T-cell (primary cell): ENCODE measurements around the gene FAM193A. TPM values are rescaled to one million over a fixed set of nuclear protein-coding genes. Genes with fewer than 3 reads are reported as not detected.
A peak's percentile ranks its signal among the peaks of the same experiment; 100 is the strongest.

Source experiments
- ATAC-seq, 4 experiments: fragments of 200-7000 bp in 3 of 4; fragments of 150-1000 bp in 1 of 4; cut with Tn5 transposase; replicated peaks in 1 of 4; 1 replicate in 3 of 4; 2 replicates in 1 of 4; pipeline ENCODE4 v1.10.0; 2021; ENCODE audit warnings: moderate library complexity in 3 of 4, mild to moderate bottlenecking in 2 of 4, moderate number of reproducible peaks in 1 of 4
- CTCF ChIA-PET, 2 donors: fragments of 300-600 bp; sonication (Branson Sonifier 250); formaldehyde crosslinking; loops; one replicate each; lab custom pipeline; 2022; ENCODE audit warnings: antibody characterized with exemption in 2 of 2; lab: Charles Lee
- POLR2A ChIA-PET, 2 donors: fragments of 300-600 bp; sonication (Branson Sonifier 250); formaldehyde crosslinking; loops; one replicate each; lab custom pipeline; 2022; ENCODE audit warnings: antibody characterized with exemption in 2 of 2; lab: Charles Lee
- DNase-seq, 35 experiments: peaks; one replicate each; pipeline versions ENCODE4 v3.0.0 to v3.0.0-alpha.2; 2013 to 2023
- H3K27ac ChIP-seq: one replicate; pipeline ENCODE4 v1.5.1; 2013; ENCODE audit warnings: low read length
- H3K27me3 ChIP-seq, 2 experiments: replicated peaks in 1 of 2; 1 replicate in 1 of 2; 2 replicates in 1 of 2; pipeline versions ENCODE4 v1.6.1 to v1.7.0; 2013; ENCODE audit warnings: low read length in 1 of 2, mixed read lengths in 1 of 2; ENCODE audit not compliant: control insufficient read depth in 2 of 2, insufficient read depth in 2 of 2; ENCODE audit errors: extremely low read depth in 1 of 2
- H3K36me3 ChIP-seq, 2 donors: 1 replicate in 1 of 2; 2 replicates in 1 of 2; pipeline versions ENCODE4 v1.6.1 to v1.7.0; 2013; ENCODE audit warnings: low read length in 1 of 2; ENCODE audit not compliant: control insufficient read depth in 2 of 2, insufficient read depth in 1 of 2; ENCODE audit errors: extremely low read depth in 1 of 2
- H3K4me1 ChIP-seq, 2 experiments: 1 replicate in 1 of 2; 2 replicates in 1 of 2; pipeline versions ENCODE4 v1.6.1 to v1.7.0; 2013; ENCODE audit warnings: low read length in 2 of 2, mixed read lengths in 1 of 2; ENCODE audit not compliant: insufficient read depth in 2 of 2, control insufficient read depth in 1 of 2; ENCODE audit errors: extremely low read depth in 1 of 2
- H3K4me3 ChIP-seq, 2 donors: 1 replicate in 1 of 2; 2 replicates in 1 of 2; pipeline versions ENCODE4 v1.5.1 to v1.7.0; 2013; ENCODE audit warnings: mild to moderate bottlenecking in 2 of 2, low read length in 1 of 2, moderate library complexity in 1 of 2; ENCODE audit not compliant: control insufficient read depth in 1 of 2; ENCODE audit errors: extremely low read depth in 1 of 2
- H3K9me3 ChIP-seq: 2 replicates; pipeline ENCODE4 v1.7.0; 2013
- H3K27ac Mint-ChIP-seq, 2 donors: one replicate each; pipeline ENCODE4 v1.8.0; 2020 to 2021; ENCODE audit warnings: mild to moderate bottlenecking in 2 of 2, mixed read lengths in 2 of 2
- H3K27me3 Mint-ChIP-seq, 2 donors: one replicate each; pipeline ENCODE4 v1.8.0; 2021 to 2022; ENCODE audit warnings: mixed read lengths in 2 of 2
- H3K36me3 Mint-ChIP-seq: one replicate; pipeline ENCODE4 v1.8.0; 2021; ENCODE audit warnings: mixed read lengths
- H3K4me1 Mint-ChIP-seq, 3 donors: one replicate each; pipeline ENCODE4 v1.8.0; 2020 to 2022; ENCODE audit warnings: mixed read lengths in 3 of 3, mild to moderate bottlenecking in 1 of 3
- H3K4me3 Mint-ChIP-seq, 3 donors: one replicate each; pipeline ENCODE4 v1.8.0; 2020 to 2022; ENCODE audit warnings: mild to moderate bottlenecking in 3 of 3, mixed read lengths in 3 of 3, moderate library complexity in 3 of 3
- H3K9me3 Mint-ChIP-seq, 3 donors: one replicate each; pipeline ENCODE4 v1.8.0; 2020 to 2022; ENCODE audit warnings: mixed read lengths in 3 of 3
- WGBS: methylation state at CpG from one replicate; pipeline ENCODE4 v1.1.5; 2013; ENCODE audit warnings: missing lambda C conversion rate; ENCODE audit not compliant: insufficient coverage; 5-methylcytosine and 5-hydroxymethylcytosine counted together
- total RNA-seq, 35 experiments: library from RNA in 6 of 35; stranded (reverse) in 6 of 35; fragments of 120-200 nt in 1 of 35; gene quantifications; one replicate each; pipeline versions ENCODE4 v1.2.1 to v1.2.4 and lab custom pipeline; 2013 to 2026

The FAM193A gene
- total RNA-seq, 5 donors from 2014 or later (not counting 1 experiment from before 2014, with no cell fraction given): 41.6 to 46.8 (median 45.2) TPM

DNA sequence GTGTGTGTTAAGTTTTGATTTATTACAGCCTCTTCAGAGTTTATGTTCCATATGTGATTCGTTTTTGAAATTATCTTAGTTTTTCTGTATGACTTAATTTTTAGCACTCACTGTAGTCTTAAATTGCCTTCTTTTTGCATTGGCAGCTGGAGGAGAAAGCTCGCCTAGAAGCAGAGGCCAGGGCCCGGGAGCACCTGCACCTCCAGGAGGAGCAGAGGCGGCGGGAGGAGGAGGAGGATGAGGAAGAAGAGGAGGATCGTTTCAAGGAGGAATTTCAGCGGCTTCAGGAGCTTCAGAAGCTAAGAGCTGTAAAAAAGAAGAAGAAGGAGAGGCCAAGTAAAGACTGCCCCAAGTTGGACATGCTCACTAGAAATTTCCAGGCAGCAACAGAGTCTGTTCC is 163.1 kb downstream of the FAM193A start:
- Histone ChIP-seq H3K27me3 (no peaks in the 10 kb centered on the region), H3K4me1 (no peaks in the 10 kb centered on the region), H3K4me3 (no peak overlapping the region), H3K36me3 (peaks cover 16 to 90% of the 10 kb centered on the region in 2 donors), H3K27ac (no peak overlapping the region), H3K9me3 (no peaks in the 10 kb centered on the region)
- POLR2A ChIA-PET: no interaction called here
- peaks cover 0 to 3% (median 0%) of the 10 kb centered on the region in 3 donors for H3K4me1 Mint-ChIP-seq
- no peaks in the 10 kb centered on the region for H3K27me3 Mint-ChIP-seq
- ATAC-seq: no peak
- peaks cover 66% of the 10 kb centered on the region for H3K36me3 Mint-ChIP-seq
- no peaks in the 10 kb centered on the region for H3K9me3 Mint-ChIP-seq
- H3K27ac Mint-ChIP-seq: no peak overlapping the region
- no peak overlapping the region for H3K4me3 Mint-ChIP-seq
- 100% methylated on average over 2 of the region's 7 CpGs for WGBS
- CTCF ChIA-PET: interaction anchor here in 1 of 2 donors (0.6 kb wide), 1 partner anchor 29 kb away, joined by 5 read pairs; no protein-coding TSS in a partner anchor
- DNase-seq: no peak

DNA sequence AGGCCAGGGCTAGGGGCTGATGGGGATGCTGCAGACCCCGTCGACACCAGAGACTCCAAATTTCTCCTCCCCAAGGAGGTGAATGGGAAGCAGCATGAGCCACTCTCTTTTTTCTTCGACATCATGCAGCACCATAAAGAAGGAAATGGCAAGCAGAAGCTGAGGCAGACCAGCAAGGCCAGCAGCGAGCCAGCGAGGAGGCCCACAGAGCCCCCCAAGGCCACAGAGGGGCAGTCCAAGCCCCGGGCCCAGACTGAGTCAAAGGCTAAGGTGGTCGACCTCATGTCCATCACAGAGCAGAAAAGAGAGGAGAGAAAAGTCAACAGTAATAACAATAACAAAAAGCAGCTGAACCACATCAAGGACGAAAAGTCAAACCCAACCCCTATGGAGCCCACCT is 163.6 kb downstream of the FAM193A start:
- Histone ChIP-seq H3K27me3 (no peaks in the 10 kb centered on the region), H3K36me3 (peaks cover 16 to 86% of the 10 kb centered on the region in 2 donors), H3K4me3 (no peak overlapping the region), H3K4me1 (no peaks in the 10 kb centered on the region), H3K9me3 (no peaks in the 10 kb centered on the region), H3K27ac (no peak overlapping the region)
- Mint-ChIP-seq H3K27me3 (no peaks in the 10 kb centered on the region), H3K4me3 (no peak overlapping the region), H3K27ac (no peak overlapping the region), H3K4me1 (peaks cover 0 to 3% (median 0%) of the 10 kb centered on the region in 3 donors), H3K36me3 (peaks cover 62% of the 10 kb centered on the region), H3K9me3 (no peaks in the 10 kb centered on the region)
- 100% methylated on average over 4 of the region's 8 CpGs for WGBS
- DNase-seq (no peak), ATAC-seq (no peak)
- ChIA-PET POLR2A (no interaction called here), CTCF (no interaction called here)

DNA sequence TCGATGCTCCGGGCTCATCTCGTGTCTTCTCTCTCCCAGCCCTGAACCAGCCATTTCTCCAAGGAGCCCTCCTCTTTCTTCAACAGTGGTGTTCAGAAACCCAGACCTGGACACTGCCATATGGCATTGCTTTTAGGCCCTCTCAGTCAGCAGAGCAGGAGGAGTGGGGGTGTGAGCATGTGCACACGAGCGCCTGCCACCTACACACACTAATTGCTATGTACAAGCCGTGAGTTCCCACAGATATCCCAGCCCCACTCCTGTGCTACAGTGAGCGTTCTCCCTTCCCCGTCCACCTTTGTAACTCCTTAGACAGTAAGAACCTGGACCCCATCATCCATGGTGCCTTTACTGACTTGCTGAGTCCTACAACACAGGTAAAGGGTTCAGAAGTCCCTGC is 165.9 kb downstream of the FAM193A start:
- ChIA-PET POLR2A (no interaction called here), CTCF (no interaction called here)
- H3K9me3 ChIP-seq: no peaks in the 10 kb centered on the region
- no peaks in the 10 kb centered on the region for H3K27me3 ChIP-seq
- peak overlapping the region in 1 of 2 donors; percentile 65 for H3K27ac Mint-ChIP-seq
- peaks cover 54% of the 10 kb centered on the region for H3K36me3 Mint-ChIP-seq
- no peak overlapping the region for H3K4me3 ChIP-seq
- H3K4me1 Mint-ChIP-seq: no peaks in the 10 kb centered on the region
- ATAC-seq: no peak
- no peaks in the 10 kb centered on the region for H3K9me3 Mint-ChIP-seq
- no peaks in the 10 kb centered on the region for H3K4me1 ChIP-seq
- H3K27me3 Mint-ChIP-seq: no peaks in the 10 kb centered on the region
- H3K27ac ChIP-seq: no peak overlapping the region
- H3K4me3 Mint-ChIP-seq: no peak overlapping the region
- H3K36me3 ChIP-seq: peaks cover 13 to 72% of the 10 kb centered on the region in 2 donors
- no peak for DNase-seq
- 98% methylated on average over 5 of the region's 8 CpGs for WGBS

DNA sequence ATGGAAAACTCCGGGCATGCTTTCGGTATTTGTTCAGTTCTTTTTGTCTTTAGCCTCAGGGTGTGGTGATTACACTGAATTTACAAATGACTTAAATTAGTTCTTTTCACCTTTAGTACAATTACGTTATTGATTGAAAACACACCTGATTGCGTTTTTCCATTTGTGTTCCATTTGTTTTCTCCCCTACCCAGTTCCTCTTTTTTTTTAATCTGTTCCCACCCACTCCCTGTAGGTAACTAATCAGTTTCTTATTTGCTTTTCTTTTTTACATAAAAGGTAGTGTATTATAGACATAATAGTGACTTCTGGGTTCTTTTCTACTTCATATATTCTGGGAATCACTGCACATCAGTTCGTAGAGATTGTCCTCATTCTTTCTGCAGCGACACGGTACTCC is 166.3 kb downstream of the FAM193A start:
- CTCF ChIA-PET: no interaction called here
- Histone ChIP-seq H3K36me3 (peaks cover 9 to 68% of the 10 kb centered on the region in 2 donors), H3K4me3 (no peak overlapping the region), H3K4me1 (no peaks in the 10 kb centered on the region), H3K9me3 (no peaks in the 10 kb centered on the region), H3K27me3 (no peaks in the 10 kb centered on the region), H3K27ac (no peak overlapping the region)
- ATAC-seq (no peak), DNase-seq (no peak)
- no peaks in the 10 kb centered on the region for H3K27me3 Mint-ChIP-seq
- no peak overlapping the region for H3K27ac Mint-ChIP-seq
- H3K36me3 Mint-ChIP-seq: peaks cover 50% of the 10 kb centered on the region
- POLR2A ChIA-PET: no interaction called here
- no peaks in the 10 kb centered on the region for H3K4me1 Mint-ChIP-seq
- no peaks in the 10 kb centered on the region for H3K9me3 Mint-ChIP-seq
- 100% methylated on average over 1 of the region's 7 CpGs for WGBS
- no peak overlapping the region for H3K4me3 Mint-ChIP-seq

DNA sequence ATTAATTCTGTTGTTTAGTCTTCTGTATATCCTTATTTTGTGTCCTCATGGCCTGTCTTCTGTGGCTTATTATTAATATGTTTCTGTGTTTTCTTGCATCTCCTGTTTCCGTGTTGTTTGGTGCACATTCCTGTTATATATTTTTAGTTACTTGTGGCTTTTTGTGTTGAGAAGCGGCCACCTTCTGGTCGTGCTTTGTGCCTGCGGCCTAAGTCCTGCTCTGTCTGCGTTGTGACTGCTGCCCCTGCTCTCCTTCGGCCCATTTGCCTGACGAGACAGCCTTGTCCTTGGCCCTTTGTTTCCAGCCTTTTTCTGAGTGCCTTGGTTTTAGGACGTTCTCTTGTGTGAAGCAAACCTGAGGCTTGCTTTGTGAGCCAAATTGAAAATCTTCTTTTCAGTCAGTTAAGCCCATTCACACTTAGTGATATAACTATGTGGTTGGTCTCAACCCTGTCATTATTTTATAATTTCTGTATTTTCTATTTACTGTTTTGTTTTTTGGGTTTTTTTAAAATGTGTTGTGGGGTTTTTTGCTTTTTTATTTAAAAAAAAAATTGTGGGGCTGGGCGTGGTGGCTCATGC is 175.9 kb downstream of the FAM193A start:
- Mint-ChIP-seq H3K9me3 (no peaks in the 10 kb centered on the region), H3K4me3 (no peak overlapping the region), H3K36me3 (peaks cover 12% of the 10 kb centered on the region), H3K27ac (no peak overlapping the region), H3K27me3 (no peaks in the 10 kb centered on the region), H3K4me1 (peaks cover 25 to 26% (median 25%) of the 10 kb centered on the region in 3 donors)
- ChIA-PET CTCF (interaction anchor here in 1 of 2 donors (0.6 kb wide), 1 partner anchor 805 kb away, joined by 4 read pairs; no protein-coding TSS in a partner anchor), POLR2A (no interaction called here)
- no peaks in the 10 kb centered on the region for H3K27me3 ChIP-seq
- H3K9me3 ChIP-seq: no peaks in the 10 kb centered on the region
- H3K4me3 ChIP-seq: no peak overlapping the region
- H3K27ac ChIP-seq: no peak overlapping the region
- H3K36me3 ChIP-seq: peaks cover 10 to 18% of the 10 kb centered on the region in 2 donors
- H3K4me1 ChIP-seq: peaks cover 13 to 17% of the 10 kb centered on the region in 2 experiments
- DNase-seq: no peak
- 65% methylated on average over 6 of the region's 9 CpGs for WGBS
- ATAC-seq: no peak

DNA sequence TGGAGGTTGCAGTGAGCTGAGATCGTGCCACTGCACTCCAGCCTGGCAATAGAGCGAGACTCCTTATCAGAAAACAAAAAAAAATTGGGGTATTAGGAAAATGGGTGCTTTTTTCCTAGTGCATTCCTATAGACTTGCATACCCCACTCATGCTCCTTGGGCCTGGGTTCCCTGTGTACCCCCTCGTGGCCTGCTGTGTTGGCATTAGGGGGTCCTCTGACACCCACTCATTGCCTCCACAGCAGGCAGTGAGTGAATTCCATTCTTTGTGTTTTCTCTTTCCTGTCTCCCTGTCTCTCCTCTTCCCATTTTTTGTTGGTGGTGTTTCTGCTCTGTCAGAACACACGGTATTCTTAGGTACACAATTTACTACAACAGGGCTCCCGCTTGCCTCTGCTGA is 176.9 kb downstream of the FAM193A start:
- ChIA-PET POLR2A (no interaction called here), CTCF (interaction anchor here in 1 of 2 donors (0.7 kb wide), 1 partner anchor 48 kb away, joined by 3 read pairs; no protein-coding TSS in a partner anchor)
- H3K4me1 Mint-ChIP-seq: peaks cover 25 to 26% (median 25%) of the 10 kb centered on the region in 3 donors
- H3K9me3 ChIP-seq: no peaks in the 10 kb centered on the region
- peaks cover 10 to 17% of the 10 kb centered on the region in 2 donors for H3K36me3 ChIP-seq
- peak overlapping the region; percentile 84 to 90 for H3K27ac Mint-ChIP-seq
- no peaks in the 10 kb centered on the region for H3K27me3 Mint-ChIP-seq
- H3K36me3 Mint-ChIP-seq: peaks cover 17% of the 10 kb centered on the region
- H3K4me3 ChIP-seq: no peak overlapping the region
- no CpG with 5 or more reads among the region's 5 CpGs for WGBS
- H3K27ac ChIP-seq: peak overlapping the region; percentile 33
- no peak for DNase-seq
- peaks cover 13 to 17% of the 10 kb centered on the region in 2 experiments for H3K4me1 ChIP-seq
- no peaks in the 10 kb centered on the region for H3K27me3 ChIP-seq
- H3K9me3 Mint-ChIP-seq: no peaks in the 10 kb centered on the region
- peak overlapping the region in 1 of 3 donors; percentile 55 for H3K4me3 Mint-ChIP-seq
- ATAC-seq: no peak
